Upper lobe of left lung (tissue), 6 donors: ENCODE measurements around the gene SLC5A12. TPM values are rescaled to one million over a fixed set of nuclear protein-coding genes. Genes with fewer than 3 reads are reported as not detected.

Experiments used
- ATAC-seq, 2 donors: fragments of 200-7000 bp; cut with Tn5 transposase; one replicate each; pipeline ENCODE4 v1.9.1; 2022; ENCODE audit warnings: mild to moderate bottlenecking in 2 of 2, moderate library complexity in 2 of 2; ENCODE audit not compliant: low FRiP score in 2 of 2
- DNase-seq, 2 donors: peaks; one replicate each; pipeline ENCODE4 v3.0.0-alpha.2; 2019 to 2020
- H3K27ac ChIP-seq, 4 donors: fragments of 200-600 bp; sonication (generic); one replicate each; pipeline ENCODE4 v1.5.1; 2016 to 2019
- H3K27me3 ChIP-seq, 4 donors: fragments of 200-600 bp; sonication (generic); one replicate each; pipeline ENCODE4 v1.5.1; 2017 to 2019
- H3K36me3 ChIP-seq, 4 donors: fragments of 200-600 bp; sonication (generic); one replicate each; pipeline ENCODE4 v1.5.1; 2016 to 2019
- H3K4me1 ChIP-seq, 4 donors: fragments of 200-600 bp; sonication (generic); one replicate each; pipeline ENCODE4 v1.5.1; 2018 to 2019
- H3K4me3 ChIP-seq, 4 donors: fragments of 200-600 bp; sonication (generic); one replicate each; pipeline ENCODE4 v1.5.1; 2017 to 2019; ENCODE audit warnings: mild to moderate bottlenecking in 2 of 4, moderate library complexity in 1 of 4
- H3K9me3 ChIP-seq, 4 donors: fragments of 200-600 bp; sonication (generic); one replicate each; pipeline ENCODE4 v1.5.1; 2018 to 2019
- CTCF ChIP-seq, 6 experiments: fragments of 450-650 bp in 4 of 6; fragments of 200-600 bp in 2 of 6; sonication (generic) in 2 of 6; IDR thresholded peaks; one replicate each; pipeline ENCODE4 v1.5.1; 2016 to 2019; ENCODE audit warnings: antibody characterized with exemption in 6 of 6
- EP300 ChIP-seq, 4 donors: sonication (generic); formaldehyde crosslinking; IDR thresholded peaks; one replicate each; pipeline ENCODE4 v1.5.1; 2017; ENCODE audit warnings: antibody characterized with exemption in 4 of 4, control low read depth in 2 of 4
- POLR2A ChIP-seq, 4 donors: fragments of 450-650 bp; IDR thresholded peaks; one replicate each; pipeline ENCODE4 v1.5.1; 2016 to 2017; ENCODE audit warnings: antibody characterized with exemption in 4 of 4, mild to moderate bottlenecking in 2 of 4
- POLR2AphosphoS5 ChIP-seq, 2 donors: sonication (generic); formaldehyde crosslinking; IDR thresholded peaks; one replicate each; pipeline ENCODE4 v1.5.1; 2017; ENCODE audit warnings: antibody characterized with exemption in 2 of 2
- WGBS, 2 donors: methylation state at CpG; one replicate each; pipeline ENCODE4 v1.1.5; 2017 to 2018; 5-methylcytosine and 5-hydroxymethylcytosine counted together
- total RNA-seq, 6 donors: library from RNA; depleted of rRNA in 4 of 6; stranded (reverse); fragments of >200 nt in 4 of 6; gene quantifications; one replicate each; pipeline versions ENCODE4 v1.1.0 to v1.2.1, GENCODE V29; 2016 to 2021
- donor health status: DM: no; HTN: no; CAD: no; lungs with moderate emphysema.
- donor health status: DM: no; HTN: yes; CAD: no; lungs with severe emphysema.

Gene SLC5A12
- total RNA-seq, 6 donors from 2014 or later, result not detected

GRCh38 chr11:26626346-26626745 is 95.5 kb downstream of the SLC5A12 start:
- no peaks in the 10 kb centered on the region for H3K36me3 ChIP-seq
- TF ChIP-seq POLR2AphosphoS5 (IDR thresholded peaks at IDR 0.05), result no peak
- no peak for TF ChIP-seq EP300 (IDR thresholded peaks at IDR 0.05)
- no peak for TF ChIP-seq POLR2A (IDR thresholded peaks at IDR 0.05)
- TF ChIP-seq CTCF (IDR thresholded peaks at IDR 0.05), result no peak
- WGBS, 2 donors, result 87 to 91% methylated on average over 1 of the region's 1 CpG
- no peak overlapping the region for H3K4me3 ChIP-seq
- no peaks in the 10 kb centered on the region for H3K27me3 ChIP-seq
- no peaks in the 10 kb centered on the region for H3K9me3 ChIP-seq
- ATAC-seq, result no peak
- H3K4me1 ChIP-seq, result no peaks in the 10 kb centered on the region
- no peak overlapping the region for H3K27ac ChIP-seq
- DNase-seq, result no peak

- no peak overlapping the region for H3K27ac ChIP-seq
- ATAC-seq (no peak), DNase-seq (no peak)
- no peaks in the 10 kb centered on the region for H3K4me1 ChIP-seq
- TF ChIP-seq POLR2A (IDR thresholded peaks at IDR 0.05), result no peak
- no peak for TF ChIP-seq POLR2AphosphoS5 (IDR thresholded peaks at IDR 0.05)
- TF ChIP-seq EP300 (IDR thresholded peaks at IDR 0.05), result no peak
- TF ChIP-seq CTCF (IDR thresholded peaks at IDR 0.05), result no peak
- H3K9me3 ChIP-seq, result no peaks in the 10 kb centered on the region
- WGBS, 2 donors, result 78 to 79% methylated on average over 2 of the region's 2 CpGs
- H3K4me3 ChIP-seq, result no peak overlapping the region
- no peaks in the 10 kb centered on the region for H3K27me3 ChIP-seq
- H3K36me3 ChIP-seq, result no peaks in the 10 kb centered on the region
These were observed 98.7 kb downstream of the SLC5A12 start for GRCh38 chr11:26623076-26623659.

- Histone ChIP-seq H3K36me3 (no peaks in the 10 kb centered on the region), H3K27me3 (no peaks in the 10 kb centered on the region), H3K4me3 (no peak overlapping the region), H3K27ac (no peak overlapping the region), H3K4me1 (no peaks in the 10 kb centered on the region), H3K9me3 (no peaks in the 10 kb centered on the region)
- 76 to 86% methylated on average over 2 of the region's 2 CpGs for WGBS, 2 donors
- ATAC-seq (no peak), DNase-seq (no peak)
- no peak for TF ChIP-seq POLR2AphosphoS5 (IDR thresholded peaks at IDR 0.05)
- TF ChIP-seq POLR2A (IDR thresholded peaks at IDR 0.05), result no peak
- TF ChIP-seq EP300 (IDR thresholded peaks at IDR 0.05), result no peak
- no peak for TF ChIP-seq CTCF (IDR thresholded peaks at IDR 0.05)
These were observed 99.7 kb downstream of the SLC5A12 start for GRCh38 chr11:26622181-26622580.

- no peaks in the 10 kb centered on the region for H3K36me3 ChIP-seq
- DNase-seq (no peak), ATAC-seq (peak in 1 of 2 donors; percentile 72)
- H3K27me3 ChIP-seq, result no peaks in the 10 kb centered on the region
- H3K4me3 ChIP-seq, result no peak overlapping the region
- TF ChIP-seq POLR2AphosphoS5 (IDR thresholded peaks at IDR 0.05) (no peak), EP300 (IDR thresholded peaks at IDR 0.05) (no peak), CTCF (IDR thresholded peaks at IDR 0.05) (no peak), POLR2A (IDR thresholded peaks at IDR 0.05) (no peak)
- H3K4me1 ChIP-seq, result no peaks in the 10 kb centered on the region
- no peak overlapping the region for H3K27ac ChIP-seq
- no peaks in the 10 kb centered on the region for H3K9me3 ChIP-seq
These were observed 100.7 kb downstream of the SLC5A12 start for GRCh38 chr11:26621132-26621531.
